Muscle of leg (tissue), 11 donors: ENCODE data around the gene CRIM1. TPM values are rescaled to one million over a fixed set of nuclear protein-coding genes. Genes with fewer than 3 reads are reported as not detected.

ENCODE experiments used
- DNase-seq: peaks from one replicate; pipeline ENCODE4 v3.0.0; 2013
- H3K27ac ChIP-seq: one replicate; pipeline ENCODE4 v1.5.1; 2013; ENCODE audit warnings: mild to moderate bottlenecking, low read length, control low read depth
- H3K27me3 ChIP-seq: one replicate; pipeline ENCODE4 v1.6.1; 2013; ENCODE audit warnings: low read length; ENCODE audit not compliant: control insufficient read depth, insufficient read depth
- H3K36me3 ChIP-seq: one replicate; pipeline ENCODE4 v1.6.1; 2013; ENCODE audit warnings: low read length; ENCODE audit not compliant: control insufficient read depth, insufficient read depth
- H3K4me1 ChIP-seq: one replicate; pipeline ENCODE4 v1.6.1; 2013; ENCODE audit warnings: low read length; ENCODE audit not compliant: control insufficient read depth, insufficient read depth
- H3K4me3 ChIP-seq: one replicate; pipeline ENCODE4 v1.5.1; 2013; ENCODE audit warnings: low read length, control low read depth
- H3K9me3 ChIP-seq: replicated peaks from 2 replicates; pipeline ENCODE4 v1.6.1; 2013; ENCODE audit warnings: low read depth, low read length; ENCODE audit not compliant: control insufficient read depth
- WGBS: methylation state at CpG from one replicate; pipeline ENCODE4 v1.1.5; 2013; ENCODE audit warnings: missing lambda C conversion rate; ENCODE audit not compliant: insufficient coverage; 5-methylcytosine and 5-hydroxymethylcytosine counted together
- polyA plus RNA-seq, 8 donors: library from polyadenylated mRNA; unstranded; fragments of 120-200 nt; gene quantifications; one replicate each; pipeline versions ENCODE4 v1.2.1 to v1.2.3, GENCODE V29; 2013; ENCODE audit warnings: inconsistent platforms in 1 of 8, low replicate concordance in 1 of 8; ENCODE audit not compliant: insufficient read length in 8 of 8, insufficient read depth in 1 of 8
- total RNA-seq: library from RNA; stranded (reverse); fragments of 120-200 nt; gene quantifications from one replicate; pipeline ENCODE4 v1.2.4, GENCODE V29; 2013

CRIM1 gene
- total and polyA plus RNA-seq, 9 donors = 14.0 to 31.8 (median 20.4) TPM

GRCh38 chr2:36568516-36569246 lies 213.1 kb downstream of the CRIM1 start:
- H3K4me1 ChIP-seq = no peaks in the 10 kb centered on the region
- DNase-seq = no peak
- no peak overlapping the region for H3K4me3 ChIP-seq
- peaks cover 13% of the 10 kb centered on the region for H3K36me3 ChIP-seq
- WGBS = no CpG with 5 or more reads among the region's 6 CpGs
- no peaks in the 10 kb centered on the region for H3K9me3 ChIP-seq
- H3K27me3 ChIP-seq = no peaks in the 10 kb centered on the region
- H3K27ac ChIP-seq = no peak overlapping the region

- H3K4me3 ChIP-seq = no peak overlapping the region
- no peak overlapping the region for H3K27ac ChIP-seq
- no peaks in the 10 kb centered on the region for H3K27me3 ChIP-seq
- DNase-seq = no peak
- H3K4me1 ChIP-seq = no peaks in the 10 kb centered on the region
- WGBS = 88% methylated on average over 1 of the region's 3 CpGs
- H3K9me3 ChIP-seq = no peaks in the 10 kb centered on the region
- peaks cover 13% of the 10 kb centered on the region for H3K36me3 ChIP-seq
These were observed 213.8 kb downstream of the CRIM1 start for GRCh38 chr2:36569267-36569856.

- H3K27ac ChIP-seq = no peak overlapping the region
- no peak for DNase-seq
These were observed 214.8 kb downstream of the CRIM1 start for GRCh38 chr2:36570416-36570815.

GRCh38 chr2:36572054-36572718 lies 216.6 kb downstream of the CRIM1 start:
- H3K36me3 ChIP-seq = peaks cover 14% of the 10 kb centered on the region
- no peaks in the 10 kb centered on the region for H3K9me3 ChIP-seq
- no peak overlapping the region for H3K4me3 ChIP-seq
- no peaks in the 10 kb centered on the region for H3K27me3 ChIP-seq
- H3K4me1 ChIP-seq = no peaks in the 10 kb centered on the region
- 29% methylated on average over 1 of the region's 3 CpGs for WGBS
- no peak overlapping the region for H3K27ac ChIP-seq
- no peak for DNase-seq

More at GRCh38 chr2:36570416-36570815, 214.8 kb downstream of the CRIM1 start:
- no peak overlapping the region for H3K4me3 ChIP-seq
- H3K36me3 ChIP-seq = peaks cover 18% of the 10 kb centered on the region
- H3K4me1 ChIP-seq = no peaks in the 10 kb centered on the region
- no CpG with 5 or more reads among the region's 1 CpG for WGBS
- H3K9me3 ChIP-seq = no peaks in the 10 kb centered on the region
- H3K27me3 ChIP-seq = no peaks in the 10 kb centered on the region

- no peak overlapping the region for H3K4me3 ChIP-seq
- H3K27ac ChIP-seq = no peak overlapping the region
- WGBS = no CpG with 5 or more reads among the region's 4 CpGs
- no peaks in the 10 kb centered on the region for H3K27me3 ChIP-seq
- DNase-seq = no peak
- H3K4me1 ChIP-seq = no peaks in the 10 kb centered on the region
- peaks cover 14% of the 10 kb centered on the region for H3K36me3 ChIP-seq
- no peaks in the 10 kb centered on the region for H3K9me3 ChIP-seq
These were observed 217.1 kb downstream of the CRIM1 start for GRCh38 chr2:36572719-36573059.

- no peak for DNase-seq
- WGBS = no CpG with 5 or more reads among the region's 1 CpG
- no peak overlapping the region for H3K4me3 ChIP-seq
- H3K27ac ChIP-seq = no peak overlapping the region
- peaks cover 14% of the 10 kb centered on the region for H3K36me3 ChIP-seq
- no peaks in the 10 kb centered on the region for H3K9me3 ChIP-seq
- H3K4me1 ChIP-seq = no peaks in the 10 kb centered on the region
- no peaks in the 10 kb centered on the region for H3K27me3 ChIP-seq
These were observed 217.6 kb downstream of the CRIM1 start for GRCh38 chr2:36573165-36573564.

- DNase-seq = no peak
- H3K9me3 ChIP-seq = no peaks in the 10 kb centered on the region
- H3K4me3 ChIP-seq = no peak overlapping the region
- WGBS = no CpG with 5 or more reads among the region's 2 CpGs
- no peaks in the 10 kb centered on the region for H3K4me1 ChIP-seq
- peaks cover 24% of the 10 kb centered on the region for H3K36me3 ChIP-seq
- H3K27me3 ChIP-seq = no peaks in the 10 kb centered on the region
- no peak overlapping the region for H3K27ac ChIP-seq
These were observed 219.0 kb downstream of the CRIM1 start for GRCh38 chr2:36574560-36574959.

- Histone ChIP-seq H3K4me3 (no peak overlapping the region), H3K4me1 (no peaks in the 10 kb centered on the region), H3K27me3 (no peaks in the 10 kb centered on the region), H3K36me3 (peaks cover 40% of the 10 kb centered on the region), H3K27ac (no peak overlapping the region), H3K9me3 (no peaks in the 10 kb centered on the region)
- WGBS = 100% methylated on average over 1 of the region's 2 CpGs
- no peak for DNase-seq
These were observed 222.3 kb downstream of the CRIM1 start for GRCh38 chr2:36577884-36578283.

- 98% methylated on average over 4 of the region's 10 CpGs for WGBS
- Histone ChIP-seq H3K36me3 (peaks cover 45% of the 10 kb centered on the region), H3K4me3 (no peak overlapping the region), H3K27ac (no peak overlapping the region), H3K9me3 (no peaks in the 10 kb centered on the region), H3K27me3 (no peaks in the 10 kb centered on the region), H3K4me1 (no peaks in the 10 kb centered on the region)
- no peak for DNase-seq
These were observed 223.0 kb downstream of the CRIM1 start for GRCh38 chr2:36578343-36579296.

- Histone ChIP-seq H3K36me3 (peaks cover 51% of the 10 kb centered on the region), H3K9me3 (no peaks in the 10 kb centered on the region), H3K4me3 (no peak overlapping the region), H3K27me3 (no peaks in the 10 kb centered on the region), H3K4me1 (no peaks in the 10 kb centered on the region), H3K27ac (no peak overlapping the region)
- no peak for DNase-seq
These were observed 223.7 kb downstream of the CRIM1 start for GRCh38 chr2:36579297-36579664.
